Peyer's patch (tissue), 4 donors: ENCODE measurements around the gene PI4K2B. TPM values are rescaled to one million over a fixed set of nuclear protein-coding genes. Genes with fewer than 3 reads are reported as not detected.
"Not testable (repeated sequence)": the region's sequence is repeated elsewhere in the genome, so short reads cannot be mapped to it uniquely, and the experiment has no call there.

Source experiments
- DNase-seq, 3 donors: peaks; one replicate each; pipeline ENCODE4 v3.0.0-alpha.2; 2017 to 2019
- H3K27ac ChIP-seq, 4 donors: fragments of 200-600 bp; sonication (generic); one replicate each; pipeline ENCODE4 v1.5.1; 2016 to 2019
- H3K27me3 ChIP-seq, 2 donors: fragments of 200-600 bp; sonication (generic); one replicate each; pipeline ENCODE4 v1.5.1; 2019
- H3K36me3 ChIP-seq, 3 donors: fragments of 200-600 bp; sonication (generic); one replicate each; pipeline ENCODE4 v1.5.1; 2016 to 2019
- H3K4me1 ChIP-seq, 4 donors: fragments of 200-600 bp; sonication (generic); one replicate each; pipeline ENCODE4 v1.5.1; 2016 to 2019
- H3K4me3 ChIP-seq, 4 donors: fragments of 200-600 bp; sonication (generic); 1 replicate in 3 of 4; 2 replicates in 1 of 4; pipeline ENCODE4 v1.5.1; 2016 to 2019; ENCODE audit warnings: mild to moderate bottlenecking in 1 of 4
- H3K9me3 ChIP-seq, 4 donors: fragments of 200-600 bp; sonication (generic); one replicate each; pipeline ENCODE4 v1.5.1; 2016 to 2019; ENCODE audit warnings: mild to moderate bottlenecking in 1 of 4
- POLR2A ChIP-seq, 2 donors: fragments of 450-650 bp; IDR thresholded peaks; one replicate each; pipeline ENCODE4 v1.5.1; 2017; ENCODE audit warnings: antibody characterized with exemption in 2 of 2, mild to moderate bottlenecking in 2 of 2, moderate library complexity in 2 of 2
- total RNA-seq, 4 donors: library from RNA; depleted of rRNA; stranded (reverse); fragments of >200 nt; gene quantifications; one replicate each; pipeline ENCODE4 v1.1.0, GENCODE V29; 2016
- TF ChIP-seq, protein P1 (sequence below), 6 experiments: fragments of 450-650 bp in 4 of 6; fragments of 200-600 bp in 2 of 6; sonication (generic) in 1 of 6; IDR thresholded peaks; one replicate each; pipeline ENCODE4 v1.5.1; 2017 to 2019; ENCODE audit warnings: antibody characterized with exemption in 6 of 6, mild to moderate bottlenecking in 3 of 6, moderate library complexity in 1 of 6

PI4K2B gene
- total RNA-seq, 4 donors from 2014 or later: 16.5 to 68.0 (median 36.3) TPM

DNA sequence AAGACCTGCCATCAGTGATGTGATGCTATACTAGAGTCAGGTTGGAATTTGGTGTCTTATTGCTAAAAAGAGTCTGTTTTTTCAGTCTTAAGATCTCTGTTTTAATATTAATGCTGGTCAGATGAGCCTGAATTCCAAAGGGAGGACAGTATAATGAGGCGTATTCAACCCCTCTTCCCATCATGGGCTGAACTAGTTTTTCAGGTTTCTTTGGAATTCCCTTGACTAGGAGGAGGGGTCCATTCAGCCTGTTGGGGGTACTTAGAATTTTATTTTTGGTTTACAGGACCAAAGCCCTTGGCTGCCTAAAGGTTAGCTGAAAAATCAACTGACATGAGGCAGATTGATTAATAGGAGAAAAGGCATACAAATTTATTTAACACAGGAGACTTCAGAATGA, 24.1 kb upstream of the PI4K2B start:
- Histone ChIP-seq H3K9me3 (peaks cover 0 to 8% (median 0%) of the 10 kb centered on the region in 4 donors), H3K4me3 (no peak overlapping the region), H3K36me3 (no peaks in the 10 kb centered on the region), H3K27me3 (no peaks in the 10 kb centered on the region), H3K4me1 (no peaks in the 10 kb centered on the region), H3K27ac (no peak overlapping the region)
- DNase-seq: no peak
- TF ChIP-seq, protein P1, sequence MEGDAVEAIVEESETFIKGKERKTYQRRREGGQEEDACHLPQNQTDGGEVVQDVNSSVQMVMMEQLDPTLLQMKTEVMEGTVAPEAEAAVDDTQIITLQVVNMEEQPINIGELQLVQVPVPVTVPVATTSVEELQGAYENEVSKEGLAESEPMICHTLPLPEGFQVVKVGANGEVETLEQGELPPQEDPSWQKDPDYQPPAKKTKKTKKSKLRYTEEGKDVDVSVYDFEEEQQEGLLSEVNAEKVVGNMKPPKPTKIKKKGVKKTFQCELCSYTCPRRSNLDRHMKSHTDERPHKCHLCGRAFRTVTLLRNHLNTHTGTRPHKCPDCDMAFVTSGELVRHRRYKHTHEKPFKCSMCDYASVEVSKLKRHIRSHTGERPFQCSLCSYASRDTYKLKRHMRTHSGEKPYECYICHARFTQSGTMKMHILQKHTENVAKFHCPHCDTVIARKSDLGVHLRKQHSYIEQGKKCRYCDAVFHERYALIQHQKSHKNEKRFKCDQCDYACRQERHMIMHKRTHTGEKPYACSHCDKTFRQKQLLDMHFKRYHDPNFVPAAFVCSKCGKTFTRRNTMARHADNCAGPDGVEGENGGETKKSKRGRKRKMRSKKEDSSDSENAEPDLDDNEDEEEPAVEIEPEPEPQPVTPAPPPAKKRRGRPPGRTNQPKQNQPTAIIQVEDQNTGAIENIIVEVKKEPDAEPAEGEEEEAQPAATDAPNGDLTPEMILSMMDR (IDR thresholded peaks at IDR 0.05): no peak
- no peak for TF ChIP-seq POLR2A (IDR thresholded peaks at IDR 0.05)

DNA sequence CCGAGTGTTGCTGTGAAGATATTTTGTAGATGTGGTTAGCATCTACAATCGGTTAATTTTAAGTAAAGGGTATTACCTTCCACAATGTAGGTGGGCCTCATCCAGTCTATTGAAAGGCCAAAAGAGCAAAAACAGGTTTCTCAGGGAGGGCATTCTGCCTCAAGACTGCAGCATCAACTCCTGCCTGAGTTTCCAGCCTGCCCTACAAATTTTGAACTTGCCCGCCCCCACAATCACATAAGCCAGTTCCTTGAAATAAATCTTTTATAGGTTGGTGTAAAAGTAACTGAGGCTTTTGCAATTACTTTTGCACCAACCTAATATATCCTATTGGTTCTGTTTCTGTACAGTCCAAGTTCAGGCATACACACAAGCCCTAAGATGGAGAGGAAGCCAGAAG, 22.1 kb upstream of the PI4K2B start:
- no peak overlapping the region for H3K4me3 ChIP-seq
- H3K27ac ChIP-seq: no peak overlapping the region
- no peak for DNase-seq
- no peaks in the 10 kb centered on the region for H3K27me3 ChIP-seq
- H3K4me1 ChIP-seq: no peaks in the 10 kb centered on the region
- no peaks in the 10 kb centered on the region for H3K36me3 ChIP-seq
- no peak for TF ChIP-seq POLR2A (IDR thresholded peaks at IDR 0.05)
- TF ChIP-seq, protein P1 (IDR thresholded peaks at IDR 0.05): no peak
- H3K9me3 ChIP-seq: peaks cover 0 to 8% (median 0%) of the 10 kb centered on the region in 4 donors

DNA sequence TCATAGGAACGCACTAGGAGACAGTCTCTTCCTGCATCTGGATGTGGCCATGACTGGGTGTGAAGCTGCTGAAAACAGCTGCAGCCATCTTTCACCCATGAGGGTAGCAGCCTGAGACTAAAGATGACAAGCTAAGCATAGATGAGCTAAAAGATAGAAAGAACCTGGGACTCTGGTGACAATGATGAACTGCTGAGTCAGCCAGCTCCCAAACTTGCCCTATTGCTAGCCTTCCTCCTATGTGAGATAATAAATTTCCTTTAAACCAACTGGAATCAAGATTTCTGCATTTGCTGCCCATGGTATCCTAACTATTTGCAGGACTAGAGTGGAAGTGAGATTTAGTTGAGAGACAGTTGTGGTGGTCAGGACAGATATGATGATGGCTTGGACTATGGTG, 21.0 kb upstream of the PI4K2B start:
- no peaks in the 10 kb centered on the region for H3K4me1 ChIP-seq
- DNase-seq: no peak
- peaks cover 0 to 8% (median 0%) of the 10 kb centered on the region in 4 donors for H3K9me3 ChIP-seq
- H3K27me3 ChIP-seq: no peaks in the 10 kb centered on the region
- H3K27ac ChIP-seq: peak overlapping the region in 1 of 4 donors; percentile 56
- no peak for TF ChIP-seq POLR2A (IDR thresholded peaks at IDR 0.05)
- TF ChIP-seq, protein P1 (IDR thresholded peaks at IDR 0.05): no peak
- H3K4me3 ChIP-seq: no peak overlapping the region
- no peaks in the 10 kb centered on the region for H3K36me3 ChIP-seq

DNA sequence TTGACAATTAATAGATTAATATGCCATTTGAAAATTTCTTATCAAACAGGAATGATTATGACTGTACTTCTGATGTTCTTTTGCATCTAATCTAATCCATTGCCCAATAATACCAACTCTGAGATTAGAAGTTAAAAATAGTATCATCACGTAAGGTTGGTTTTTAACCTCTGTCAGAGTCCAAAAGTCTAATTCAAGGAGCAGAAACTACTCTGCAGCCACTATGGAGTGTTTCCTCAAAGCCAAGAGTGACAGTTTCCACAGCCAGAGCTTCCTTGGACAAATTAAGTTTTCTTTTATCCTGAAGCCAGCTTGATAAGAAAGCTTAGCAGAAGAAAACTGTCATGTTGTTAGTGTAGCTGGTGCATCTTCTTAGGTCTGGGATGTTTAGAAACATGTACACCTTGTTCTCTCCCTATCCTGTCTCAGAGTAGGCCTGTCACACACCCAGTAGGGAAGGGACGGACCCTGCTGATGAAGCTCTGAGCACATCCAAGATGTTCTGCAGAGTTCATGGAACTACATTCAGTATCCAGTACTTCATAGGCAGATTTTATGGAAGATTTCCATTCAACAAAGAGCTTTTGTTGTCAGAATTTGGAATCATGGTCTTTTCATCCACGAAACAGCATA, 20.4 kb upstream of the PI4K2B start:
- TF ChIP-seq POLR2A (IDR thresholded peaks at IDR 0.05): no peak
- TF ChIP-seq, protein P1 (IDR thresholded peaks at IDR 0.05): no peak
- Histone ChIP-seq H3K4me3 (no peak overlapping the region), H3K27ac (peak overlapping the region in 2 of 4 donors; percentile 60 to 68), H3K27me3 (no peaks in the 10 kb centered on the region), H3K4me1 (no peaks in the 10 kb centered on the region), H3K36me3 (no peaks in the 10 kb centered on the region), H3K9me3 (peaks cover 0 to 8% (median 0%) of the 10 kb centered on the region in 4 donors)
- no peak for DNase-seq

DNA sequence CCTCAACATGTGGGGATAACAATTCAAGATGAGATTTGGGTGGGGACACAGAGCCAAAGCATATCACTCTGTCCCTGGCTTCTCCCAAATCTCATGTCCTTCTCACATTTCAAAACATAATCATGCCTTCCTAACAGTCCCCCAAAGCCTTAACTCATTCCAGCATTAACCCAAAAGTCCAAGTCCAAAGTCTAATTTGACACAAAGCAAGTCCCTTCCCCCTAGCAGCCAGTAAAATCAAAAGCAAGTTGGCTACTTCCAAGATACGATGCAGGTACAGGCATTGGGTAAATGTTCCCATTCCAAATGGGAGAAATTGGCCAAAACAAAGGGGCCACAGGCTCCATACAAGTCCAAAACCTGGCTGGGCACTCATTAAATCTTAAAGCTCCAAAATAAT, 19.1 kb upstream of the PI4K2B start:
- H3K27me3 ChIP-seq, H3K27ac ChIP-seq, H3K4me1 ChIP-seq, H3K4me3 ChIP-seq, DNase-seq, H3K36me3 ChIP-seq, H3K9me3 ChIP-seq: not testable (repeated sequence)

DNA sequence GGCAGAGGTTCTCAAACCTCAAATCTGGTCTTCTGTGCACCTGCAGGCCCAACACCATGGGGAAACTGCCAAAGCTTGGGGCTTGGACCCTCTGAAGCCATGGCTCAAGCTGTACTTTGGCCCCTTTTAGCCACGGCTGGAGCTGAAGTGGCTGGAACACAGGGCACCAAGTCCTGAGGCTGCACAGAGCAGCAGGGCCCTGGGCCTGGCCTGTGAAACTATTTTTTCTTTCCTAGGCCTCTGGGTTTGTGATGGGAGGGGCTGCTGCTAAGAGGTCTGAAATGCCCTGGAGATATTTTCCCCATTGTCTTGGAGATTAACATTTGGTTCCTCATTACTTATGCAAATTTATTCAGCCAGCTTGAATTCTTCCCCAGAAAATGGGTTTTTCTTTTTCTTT, 18.3 kb upstream of the PI4K2B start:
- TF ChIP-seq, protein P1 (IDR thresholded peaks at IDR 0.05): no peak
- Histone ChIP-seq H3K27me3 (no peaks in the 10 kb centered on the region), H3K27ac (no peak overlapping the region), H3K4me3 (no peak overlapping the region), H3K4me1 (no peaks in the 10 kb centered on the region), H3K9me3 (peaks cover 0 to 8% (median 0%) of the 10 kb centered on the region in 4 donors), H3K36me3 (no peaks in the 10 kb centered on the region)
- DNase-seq: no peak
